ENCODE measurements around the gene USP48. TPM values are rescaled to one million over a fixed set of nuclear protein-coding genes. Genes with fewer than 3 reads are reported as not detected.

The USP48 gene
- total and polyA plus RNA-seq, 2 of the 8 experiments (the other 6 are each of a cell fraction or from before 2014, with no cell fraction given): 12.8 to 83.5 TPM

GRCh38 chr1:21668232-21668950, 114.6 kb downstream of the USP48 start (continued):
- TF ChIP-seq CHD7 (IDR thresholded peaks at IDR 0.05; ENCODE audit: insufficient replicate concordance, low read length): no peak
- TF ChIP-seq POU5F1 (IDR thresholded peaks at IDR 0.05; ENCODE audit: low read depth, low read length): no peak
- no peak for TF ChIP-seq SP1 (IDR thresholded peaks at IDR 0.05; ENCODE audit: low read depth, low read length)
- TF ChIP-seq GABPA (IDR thresholded peaks at IDR 0.05; ENCODE audit: borderline replicate concordance, insufficient read depth, low read length): 0 out of 2 replicates have a peak, but pooled peaks have one; percentile 31
- TF ChIP-seq KDM5A (IDR thresholded peaks at IDR 0.05; ENCODE audit: low read length): no peak
- no peak for TF ChIP-seq BCL11A (IDR thresholded peaks at IDR 0.05; ENCODE audit: low read depth in 2 of 2, low read length in 2 of 2)
